Measurements from ENCODE around the gene FBXO22. TPM values are rescaled to one million over a fixed set of nuclear protein-coding genes. Genes with fewer than 3 reads are reported as not detected.

Gene FBXO22
- total and polyA plus RNA-seq, 2 donors (not counting 1 experiment from before 2014, with no cell fraction given), result 6.6 to 23.3 TPM

- Mint-ChIP-seq H3K9me3 (ENCODE audit: insufficient read depth) (no peaks in the 10 kb centered on the region), H3K27me3 (peaks cover 10% of the 10 kb centered on the region), H3K27ac (no peak overlapping the region), H3K4me3 (no peak overlapping the region), H3K4me1 (no peaks in the 10 kb centered on the region)
- no peak for ATAC-seq (ENCODE audit: low read depth)
- intact Hi-C loops (cut with micrococcal nuclease), result no loop called here
- no peaks in the 10 kb centered on the region for H4K20me1 ChIP-seq (ENCODE audit: control insufficient read depth, insufficient read depth, low read length, poor library complexity, severe bottlenecking)
- no peak for TF ChIP-seq CTCF (IDR thresholded peaks at IDR 0.05)
- TF ChIP-seq EZH2 (IDR thresholded peaks at IDR 0.05; ENCODE audit: borderline replicate concordance, insufficient read depth, low read depth, low read length, poor library complexity, severe bottlenecking), result no peak
- no peak overlapping the region for H3K27ac ChIP-seq (ENCODE audit: low read length in 2 of 2)
- no peaks in the 10 kb centered on the region for H3K79me2 ChIP-seq (ENCODE audit: control insufficient read depth, insufficient read depth, low read length)
- no peak overlapping the region for H3K4me3 ChIP-seq (ENCODE audit: control extremely low read depth in 1 of 5, extremely low read depth in 1 of 5, insufficient read depth in 1 of 5, low read depth in 2 of 5, low read length in 4 of 5)
- CTCF ChIA-PET, result no interaction called here
- POLR2A ChIA-PET, result no interaction called here
- H3K9ac ChIP-seq (ENCODE audit: low read length), result no peak overlapping the region
- no peak for DNase-seq
- no peaks in the 10 kb centered on the region for H3K9me3 ChIP-seq (ENCODE audit: control extremely low read depth in 1 of 3, control insufficient read depth in 2 of 3, insufficient read depth in 1 of 3, low read length in 2 of 3)
- H2AFZ ChIP-seq (ENCODE audit: insufficient read depth, low read depth, low read length, poor library complexity, severe bottlenecking), result no peak overlapping the region
- no CpG with 5 or more reads among the region's 1 CpG for WGBS (ENCODE audit: insufficient coverage)
- H3K4me1 ChIP-seq (ENCODE audit: control insufficient read depth in 2 of 2, insufficient read depth in 2 of 2, low read length in 2 of 2), result no peaks in the 10 kb centered on the region
- peaks cover 0 to 6% (median 0%) of the 10 kb centered on the region in 4 experiments for H3K27me3 ChIP-seq (replicated peaks in 1 of 4; ENCODE audit: control extremely low read depth in 1 of 4, control insufficient read depth in 3 of 4, insufficient read depth in 4 of 4, low read length in 3 of 4)
- no peaks in the 10 kb centered on the region for H3K36me3 ChIP-seq (replicated peaks in 1 of 2; ENCODE audit: control extremely low read depth in 1 of 2, control insufficient read depth in 1 of 2, extremely low read depth in 1 of 2, insufficient read depth in 2 of 2, low read length in 1 of 2)
- H3K4me2 ChIP-seq (replicated peaks; ENCODE audit: low read depth, low read length, poor library complexity, severe bottlenecking), result no peak overlapping the region
These were observed 40.1 kb downstream of the FBXO22 start for GRCh38 chr15:75943713-75944215.

GRCh38 chr15:75945953-75946352 lies 42.3 kb downstream of the FBXO22 start:
- peaks cover 13% of the 10 kb centered on the region for H3K27me3 Mint-ChIP-seq
- H3K9ac ChIP-seq (ENCODE audit: low read length), result no peak overlapping the region
- DNase-seq (no peak), ATAC-seq (ENCODE audit: low read depth) (no peak)
- 67% methylated on average over 1 of the region's 4 CpGs for WGBS (ENCODE audit: insufficient coverage)
- no peaks in the 10 kb centered on the region for H3K4me1 ChIP-seq (ENCODE audit: control insufficient read depth in 2 of 2, insufficient read depth in 2 of 2, low read length in 2 of 2)
- ChIA-PET CTCF (interaction anchor here (1.0 kb wide), 1 partner anchor 30 kb away, joined by 3 read pairs; no protein-coding TSS in a partner anchor), POLR2A (no interaction called here)
- H3K27ac Mint-ChIP-seq, result no peak overlapping the region
- H3K9me3 Mint-ChIP-seq (ENCODE audit: insufficient read depth), result no peaks in the 10 kb centered on the region
- no peaks in the 10 kb centered on the region for H4K20me1 ChIP-seq (ENCODE audit: control insufficient read depth, insufficient read depth, low read length, poor library complexity, severe bottlenecking)
- no peaks in the 10 kb centered on the region for H3K4me1 Mint-ChIP-seq
- H3K27me3 ChIP-seq (replicated peaks in 1 of 4; ENCODE audit: control extremely low read depth in 1 of 4, control insufficient read depth in 3 of 4, insufficient read depth in 4 of 4, low read length in 3 of 4), result peaks cover 0 to 6% (median 0%) of the 10 kb centered on the region in 4 experiments
- no peak overlapping the region for H3K27ac ChIP-seq (ENCODE audit: low read length in 2 of 2)
- TF ChIP-seq EZH2 (IDR thresholded peaks at IDR 0.05; ENCODE audit: borderline replicate concordance, insufficient read depth, low read depth, low read length, poor library complexity, severe bottlenecking) (no peak), CTCF (IDR thresholded peaks at IDR 0.05) (no peak)
- H3K79me2 ChIP-seq (ENCODE audit: control insufficient read depth, insufficient read depth, low read length), result no peaks in the 10 kb centered on the region
- intact Hi-C loops (cut with micrococcal nuclease), result no loop called here
- H2AFZ ChIP-seq (ENCODE audit: insufficient read depth, low read depth, low read length, poor library complexity, severe bottlenecking), result no peak overlapping the region
- H3K36me3 ChIP-seq (replicated peaks in 1 of 2; ENCODE audit: control extremely low read depth in 1 of 2, control insufficient read depth in 1 of 2, extremely low read depth in 1 of 2, insufficient read depth in 2 of 2, low read length in 1 of 2), result no peaks in the 10 kb centered on the region
- H3K9me3 ChIP-seq (ENCODE audit: control extremely low read depth in 1 of 3, control insufficient read depth in 2 of 3, insufficient read depth in 1 of 3, low read length in 2 of 3), result no peaks in the 10 kb centered on the region
- H3K4me2 ChIP-seq (replicated peaks; ENCODE audit: low read depth, low read length, poor library complexity, severe bottlenecking), result no peak overlapping the region
- H3K4me3 ChIP-seq (ENCODE audit: control extremely low read depth in 1 of 5, extremely low read depth in 1 of 5, insufficient read depth in 1 of 5, low read depth in 2 of 5, low read length in 4 of 5), result no peak overlapping the region
- no peak overlapping the region for H3K4me3 Mint-ChIP-seq
